Lung (tissue), 12 donors: ENCODE data around the gene ATP1A1. TPM values are rescaled to one million over a fixed set of nuclear protein-coding genes. Genes with fewer than 3 reads are reported as not detected.

Experiments
- ATAC-seq: fragments of 200-7000 bp; cut with Tn5 transposase; one replicate; pipeline ENCODE4 v1.9.1; 2020; ENCODE audit warnings: moderate number of reproducible peaks; ENCODE audit not compliant: insufficient read depth, low FRiP score
- DNase-seq, 3 donors: peaks; one replicate each; pipeline ENCODE4 v3.0.0-alpha.2; 2013 to 2017
- H3K27ac ChIP-seq, 2 donors: one replicate each; pipeline ENCODE4 v1.5.1; 2013; ENCODE audit warnings: mild to moderate bottlenecking in 2 of 2, moderate library complexity in 2 of 2, control low read depth in 1 of 2, inconsistent platforms in 1 of 2, low read depth in 1 of 2, low read length in 1 of 2
- H3K27me3 ChIP-seq, 3 donors: one replicate each; pipeline ENCODE4 v1.5.1; 2013; ENCODE audit warnings: low read length in 2 of 3; ENCODE audit not compliant: control insufficient read depth in 3 of 3, insufficient read depth in 3 of 3
- H3K36me3 ChIP-seq, 4 donors: one replicate each; pipeline ENCODE4 v1.5.1; 2013; ENCODE audit warnings: low read length in 4 of 4, mild to moderate bottlenecking in 1 of 4, moderate library complexity in 1 of 4; ENCODE audit not compliant: control insufficient read depth in 4 of 4, insufficient read depth in 4 of 4
- H3K4me1 ChIP-seq, 5 donors: one replicate each; pipeline ENCODE4 v1.5.1; 2013; ENCODE audit warnings: low read length in 5 of 5, mild to moderate bottlenecking in 2 of 5, moderate library complexity in 1 of 5; ENCODE audit not compliant: control insufficient read depth in 5 of 5, insufficient read depth in 5 of 5
- H3K4me3 ChIP-seq: one replicate; pipeline ENCODE4 v1.5.1; 2013; ENCODE audit warnings: mild to moderate bottlenecking, control low read depth, moderate library complexity
- H3K9ac ChIP-seq, 2 donors: one replicate each; pipeline ENCODE4 v1.5.1; 2013; ENCODE audit warnings: low read length in 2 of 2, control low read depth in 1 of 2; ENCODE audit not compliant: insufficient read depth in 1 of 2
- H3K9me3 ChIP-seq, 4 donors: one replicate each; pipeline ENCODE4 v1.5.1; 2013; ENCODE audit warnings: low read length in 3 of 4, mild to moderate bottlenecking in 1 of 4, moderate library complexity in 1 of 4; ENCODE audit not compliant: control insufficient read depth in 4 of 4, insufficient read depth in 3 of 4
- CTCF ChIP-seq: IDR thresholded peaks from 2 replicates; pipeline ENCODE4 v1.5.1; 2012; ENCODE audit warnings: mild to moderate bottlenecking; ENCODE audit errors: control extremely low read depth, extremely low read depth
- WGBS, 2 donors: extraction: QIAGEN DNeasy Blood & Tissue Kit; methylation state at CpG; one replicate each; pipeline ENCODE4 v1.1.7; 2013; 5-methylcytosine and 5-hydroxymethylcytosine counted together
- polyA plus RNA-seq, 2 donors: library from polyadenylated mRNA; stranded (reverse); fragments of 200-250 nt; gene quantifications; one replicate each; pipeline ENCODE4 v1.2.1, GENCODE V29; 2013
- total RNA-seq, 2 donors: library from RNA; depleted of rRNA in 1 of 2; stranded (reverse); fragments of >200 nt in 1 of 2; gene quantifications; one replicate each; pipeline ENCODE4 v1.2.1, GENCODE V29; 2014 to 2021
- donor health status: control.
- donor health status: control.
- donor health status: Bipolar disorder and iron deficiency.
- donor health status: healthy.
- donor health status: DM: yes; HTN: yes; CAD: no.

The ATP1A1 gene
- total and polyA plus RNA-seq, 4 donors, result 320 to 715 (median 612) TPM

- no peak for TF ChIP-seq CTCF
- Histone ChIP-seq H3K9me3 (no peaks in the 10 kb centered on the region), H3K9ac (no peak overlapping the region), H3K4me1 (peaks cover 0 to 9% (median 0%) of the 10 kb centered on the region in 5 donors), H3K36me3 (peaks cover 50 to 80% (median 56%) of the 10 kb centered on the region in 4 donors), H3K27me3 (no peaks in the 10 kb centered on the region), H3K4me3 (no peak overlapping the region), H3K27ac (peak overlapping the region in 1 of 2 donors; percentile 72)
- ATAC-seq (no peak), DNase-seq (no peak)
- 73 to 88% methylated on average over 10 of the region's 10 CpGs for WGBS, 2 donors
These were observed 19.8 kb downstream of the ATP1A1 start for GRCh38 chr1:116392717-116393404.

- Histone ChIP-seq H3K27me3 (no peaks in the 10 kb centered on the region), H3K9me3 (no peaks in the 10 kb centered on the region), H3K36me3 (peaks cover 52 to 81% (median 59%) of the 10 kb centered on the region in 4 donors), H3K4me3 (no peak overlapping the region), H3K27ac (no peak overlapping the region), H3K4me1 (peaks cover 0 to 5% (median 0%) of the 10 kb centered on the region in 5 donors), H3K9ac (no peak overlapping the region)
- DNase-seq (no peak), ATAC-seq (no peak)
- 89 to 90% methylated on average over 2 of the region's 2 CpGs for WGBS, 2 donors
- TF ChIP-seq CTCF, result no peak
These were observed 20.7 kb downstream of the ATP1A1 start for GRCh38 chr1:116393792-116394191.

GRCh38 chr1:116394270-116394669, 21.2 kb downstream of the ATP1A1 start:
- Histone ChIP-seq H3K27ac (no peak overlapping the region), H3K27me3 (no peaks in the 10 kb centered on the region), H3K4me1 (peaks cover 0 to 3% (median 0%) of the 10 kb centered on the region in 5 donors), H3K36me3 (peaks cover 50 to 81% (median 59%) of the 10 kb centered on the region in 4 donors), H3K9me3 (no peaks in the 10 kb centered on the region), H3K9ac (no peak overlapping the region), H3K4me3 (no peak overlapping the region)
- DNase-seq (no peak), ATAC-seq (no peak)
- WGBS, 2 donors, result 86 to 88% methylated on average over 4 of the region's 4 CpGs
- TF ChIP-seq CTCF, result no peak

- Histone ChIP-seq H3K9me3 (no peaks in the 10 kb centered on the region), H3K4me1 (no peaks in the 10 kb centered on the region), H3K4me3 (no peak overlapping the region), H3K36me3 (peaks cover 56 to 80% (median 59%) of the 10 kb centered on the region in 4 donors), H3K9ac (no peak overlapping the region), H3K27ac (peak overlapping the region in 1 of 2 donors; percentile 40), H3K27me3 (no peaks in the 10 kb centered on the region)
- DNase-seq (peak in 1 of 3 donors; percentile 63), ATAC-seq (peak; percentile 61)
- TF ChIP-seq CTCF, result no peak
- 76 to 97% methylated on average over 1 of the region's 1 CpG for WGBS, 2 donors
These were observed 23.7 kb downstream of the ATP1A1 start for GRCh38 chr1:116396769-116397168.
